Naive B cell (primary cell): ENCODE measurements around the gene RAPGEF4. TPM values are rescaled to one million over a fixed set of nuclear protein-coding genes. Genes with fewer than 3 reads are reported as not detected.

Experiments used
- ATAC-seq, 2 donors: fragments of 150-1000 bp; cut with Tn5 transposase; 2 replicates each; pipeline ENCODE4 v1.10.0; 2021; ENCODE audit warnings: low read depth in 2 of 2, mild to moderate bottlenecking in 2 of 2, moderate library complexity in 2 of 2
- DNase-seq: peaks from one replicate; pipeline ENCODE4 v3.0.0; 2022
- H3K27ac Mint-ChIP-seq, 6 donors: one replicate each; pipeline ENCODE4 v1.8.0; 2020 to 2022; ENCODE audit warnings: mild to moderate bottlenecking in 6 of 6, mixed read lengths in 6 of 6, moderate library complexity in 5 of 6, inconsistent platforms in 2 of 6
- H3K27me3 Mint-ChIP-seq, 3 donors: one replicate each; pipeline ENCODE4 v1.8.0; 2021 to 2022; ENCODE audit warnings: mixed read lengths in 3 of 3, mild to moderate bottlenecking in 1 of 3
- H3K36me3 Mint-ChIP-seq, 2 donors: one replicate each; pipeline ENCODE4 v1.8.0; 2020 to 2022; ENCODE audit warnings: mixed read lengths in 2 of 2, inconsistent platforms in 1 of 2, mild to moderate bottlenecking in 1 of 2
- H3K4me1 Mint-ChIP-seq, 3 donors: one replicate each; pipeline ENCODE4 v1.8.0; 2020 to 2022; ENCODE audit warnings: mixed read lengths in 3 of 3, inconsistent platforms in 1 of 3, mild to moderate bottlenecking in 1 of 3, moderate library complexity in 1 of 3
- H3K4me3 Mint-ChIP-seq, 8 donors: one replicate each; pipeline ENCODE4 v1.8.0; 2020 to 2022; ENCODE audit warnings: mild to moderate bottlenecking in 8 of 8, mixed read lengths in 8 of 8, moderate library complexity in 8 of 8, inconsistent platforms in 2 of 8
- H3K9me3 Mint-ChIP-seq, 7 donors: one replicate each; pipeline ENCODE4 v1.8.0; 2020 to 2022; ENCODE audit warnings: mixed read lengths in 7 of 7, mild to moderate bottlenecking in 5 of 7, inconsistent platforms in 2 of 7, moderate library complexity in 1 of 7
- polyA plus RNA-seq, 6 donors: library from polyadenylated mRNA; unstranded; fragments of 300-500 nt; fragmentation: Illumina TruSeq; gene quantifications; one replicate each; pipeline ENCODE4 v1.2.3, GENCODE V29; 2021; ENCODE audit warnings: low read depth in 6 of 6

The RAPGEF4 gene
- polyA plus RNA-seq, 6 donors from 2014 or later = 0.07 TPM; not detected in 5

DNA sequence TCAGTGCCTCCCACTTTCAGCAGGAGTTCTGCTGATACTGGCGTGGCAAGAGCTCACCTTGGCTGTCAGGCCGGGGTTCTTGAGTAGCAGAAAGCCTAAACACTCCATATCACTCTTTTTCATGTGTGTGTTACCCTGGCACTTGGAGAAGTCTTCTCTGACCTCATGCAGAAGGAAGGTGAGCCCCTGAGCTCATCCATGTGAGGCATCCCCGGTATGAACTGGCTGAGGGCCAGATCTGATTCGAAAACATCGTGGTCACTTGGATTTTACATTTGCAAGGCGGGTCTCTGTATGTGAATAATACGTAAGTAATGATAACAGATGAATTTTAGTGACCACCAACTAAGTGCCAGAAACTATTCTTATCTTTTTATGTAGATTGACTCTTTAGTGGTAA is 93.6 kb downstream of the RAPGEF4 start:
- Mint-ChIP-seq H3K4me1 (no peaks in the 10 kb centered on the region), H3K9me3 (no peaks in the 10 kb centered on the region), H3K27ac (no peak overlapping the region), H3K27me3 (peaks cover 0 to 13% (median 10%) of the 10 kb centered on the region in 3 donors), H3K4me3 (no peak overlapping the region), H3K36me3 (no peaks in the 10 kb centered on the region)
- ATAC-seq (no peak), DNase-seq (no peak)

DNA sequence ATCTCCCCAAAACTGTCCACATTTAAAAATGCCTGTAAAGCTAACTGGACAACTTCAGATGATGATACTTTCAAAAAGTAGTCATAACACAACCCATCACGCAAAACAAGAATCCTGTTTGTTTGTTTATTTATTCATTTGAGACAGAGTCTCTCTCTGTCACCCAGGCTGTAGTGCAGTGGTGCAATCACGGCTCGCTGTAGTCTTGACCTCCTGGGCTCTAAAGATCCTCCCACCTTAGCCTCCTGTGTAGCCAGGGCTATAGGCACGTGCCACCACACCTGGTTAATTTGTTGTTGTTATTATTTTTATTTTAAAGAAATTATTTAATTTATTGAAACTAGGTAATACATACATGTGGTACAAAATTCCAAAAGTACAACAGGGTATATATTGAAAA is 94.8 kb downstream of the RAPGEF4 start:
- Mint-ChIP-seq H3K27me3 (peaks cover 0 to 16% (median 11%) of the 10 kb centered on the region in 3 donors), H3K4me1 (no peaks in the 10 kb centered on the region), H3K36me3 (no peaks in the 10 kb centered on the region), H3K4me3 (no peak overlapping the region), H3K27ac (no peak overlapping the region), H3K9me3 (no peaks in the 10 kb centered on the region)
- ATAC-seq = no peak
- no peak for DNase-seq

- peaks cover 13 to 28% (median 17%) of the 10 kb centered on the region in 3 donors for H3K27me3 Mint-ChIP-seq
- H3K9me3 Mint-ChIP-seq = no peaks in the 10 kb centered on the region
- no peak for DNase-seq
- ATAC-seq = no peak
- H3K36me3 Mint-ChIP-seq = no peaks in the 10 kb centered on the region
- H3K4me1 Mint-ChIP-seq = no peaks in the 10 kb centered on the region
- H3K27ac Mint-ChIP-seq = no peak overlapping the region
- H3K4me3 Mint-ChIP-seq = no peak overlapping the region
These were observed 98.3 kb downstream of the RAPGEF4 start for GRCh38 chr2:172833898-172834297.

DNA sequence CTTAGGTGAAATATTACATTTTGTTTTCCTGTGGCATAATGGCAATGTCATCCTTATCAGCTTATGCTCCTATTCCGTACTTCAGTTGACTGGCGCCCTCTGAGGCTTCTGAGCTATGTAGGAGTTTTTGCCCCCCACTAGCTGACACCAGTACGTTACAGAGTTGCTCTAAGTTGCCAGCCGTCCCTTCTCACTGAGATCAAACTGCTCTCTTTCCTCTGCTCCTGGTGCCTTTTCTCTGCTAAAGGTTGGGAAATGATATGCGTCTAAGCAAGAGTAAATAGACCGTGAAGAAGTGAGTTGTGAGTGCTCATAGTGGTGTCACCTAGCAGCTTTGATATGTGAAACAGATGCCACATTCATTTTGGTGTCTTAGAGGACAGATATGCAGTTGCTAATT is 99.2 kb downstream of the RAPGEF4 start:
- Mint-ChIP-seq H3K36me3 (no peaks in the 10 kb centered on the region), H3K4me1 (no peaks in the 10 kb centered on the region), H3K4me3 (no peak overlapping the region), H3K27me3 (peaks cover 13 to 28% (median 17%) of the 10 kb centered on the region in 3 donors), H3K27ac (no peak overlapping the region), H3K9me3 (no peaks in the 10 kb centered on the region)
- ATAC-seq (no peak), DNase-seq (no peak)

DNA sequence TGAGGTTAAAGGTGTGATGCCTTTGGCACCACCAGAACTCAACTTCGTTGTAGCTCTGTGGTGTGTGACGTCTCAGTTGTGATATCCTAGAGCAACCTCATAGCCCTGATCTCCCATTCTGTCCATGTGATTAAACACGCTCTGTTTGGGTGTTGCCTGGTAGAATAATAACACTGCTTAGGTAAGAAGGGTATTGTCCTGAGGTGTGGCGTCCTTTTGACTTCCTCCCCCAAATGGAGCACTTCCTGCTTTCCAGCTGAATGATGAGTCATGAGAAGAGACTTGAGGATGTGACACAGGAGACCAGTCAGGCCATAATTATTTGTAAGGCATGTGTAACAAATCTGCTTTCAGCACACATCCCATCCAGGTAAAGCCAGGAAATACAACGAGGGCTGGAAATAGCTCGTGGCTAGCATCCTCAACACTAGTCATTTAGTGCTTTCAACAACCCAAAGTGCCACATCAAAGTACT is 100.7 kb downstream of the RAPGEF4 start:
- DNase-seq = no peak
- no peak for ATAC-seq
- Mint-ChIP-seq H3K27ac (no peak overlapping the region), H3K36me3 (no peaks in the 10 kb centered on the region), H3K9me3 (no peaks in the 10 kb centered on the region), H3K4me1 (no peaks in the 10 kb centered on the region), H3K27me3 (peaks cover 17 to 28% (median 24%) of the 10 kb centered on the region in 3 donors), H3K4me3 (no peak overlapping the region)

- H3K4me3 Mint-ChIP-seq = no peak overlapping the region
- H3K4me1 Mint-ChIP-seq = no peaks in the 10 kb centered on the region
- H3K27me3 Mint-ChIP-seq = peaks cover 17 to 28% (median 24%) of the 10 kb centered on the region in 3 donors
- ATAC-seq (no peak), DNase-seq (no peak)
- no peaks in the 10 kb centered on the region for H3K9me3 Mint-ChIP-seq
- no peak overlapping the region for H3K27ac Mint-ChIP-seq
- no peaks in the 10 kb centered on the region for H3K36me3 Mint-ChIP-seq
These were observed 101.2 kb downstream of the RAPGEF4 start for GRCh38 chr2:172836827-172837226.

DNA sequence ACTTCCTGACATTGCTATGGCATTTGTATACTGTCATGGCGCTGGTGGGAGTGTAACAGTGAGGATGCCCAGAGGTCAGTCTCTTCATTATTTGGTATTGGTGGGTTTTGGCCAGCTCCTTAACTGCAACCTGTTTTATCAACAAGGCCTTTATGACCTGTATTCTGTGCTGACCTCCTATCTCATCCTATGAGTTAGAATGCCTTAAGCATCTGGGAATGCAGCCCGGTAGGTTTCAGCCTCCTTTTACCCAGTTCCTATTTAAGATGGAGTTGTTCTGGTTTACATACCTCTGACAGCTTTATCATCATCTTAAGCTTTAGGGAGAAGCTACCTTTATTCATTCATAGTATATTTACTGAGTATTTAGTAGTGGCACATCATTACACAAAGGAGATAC is 103.8 kb downstream of the RAPGEF4 start:
- H3K27me3 Mint-ChIP-seq = peaks cover 17 to 21% (median 18%) of the 10 kb centered on the region in 3 donors
- H3K4me1 Mint-ChIP-seq = no peaks in the 10 kb centered on the region
- no peak overlapping the region for H3K4me3 Mint-ChIP-seq
- no peak for ATAC-seq
- DNase-seq = no peak
- H3K9me3 Mint-ChIP-seq = no peaks in the 10 kb centered on the region
- no peak overlapping the region for H3K27ac Mint-ChIP-seq
- no peaks in the 10 kb centered on the region for H3K36me3 Mint-ChIP-seq

DNA sequence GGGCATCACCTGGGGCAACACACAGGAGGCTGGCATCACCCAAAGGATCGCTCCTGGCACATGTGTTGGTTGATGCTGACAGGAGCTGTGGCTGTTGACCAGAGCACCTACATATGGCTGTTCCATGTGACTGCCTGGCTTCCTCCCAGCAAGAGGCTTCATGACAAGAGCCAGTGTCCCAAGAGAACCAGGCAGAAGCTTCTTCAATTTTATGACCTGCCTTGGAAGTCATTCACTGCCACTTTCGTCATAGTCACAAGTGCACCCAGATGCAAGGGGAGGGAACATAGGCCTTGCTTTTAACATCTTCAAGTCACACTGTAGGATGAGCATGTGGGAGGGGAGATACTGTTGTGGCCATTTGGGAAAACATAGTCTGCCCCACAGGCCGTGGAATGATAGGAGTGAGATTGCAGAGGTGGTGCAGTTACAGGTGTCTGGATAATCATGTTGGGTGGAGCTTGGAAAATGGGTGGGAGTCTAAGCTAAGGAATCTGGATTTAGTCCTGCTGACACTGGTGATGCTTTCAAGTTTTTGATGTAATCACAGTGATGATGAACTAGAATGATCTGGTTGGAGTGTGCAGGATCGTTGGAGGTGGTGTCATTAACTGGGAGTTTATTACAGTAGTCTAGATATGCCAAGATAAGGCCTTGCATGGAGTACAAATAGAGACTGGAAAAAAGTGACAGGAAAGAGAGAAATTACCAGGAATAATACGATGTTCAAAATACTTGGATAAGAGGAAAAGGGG is 107.0 kb downstream of the RAPGEF4 start:
- no peak overlapping the region for H3K4me3 Mint-ChIP-seq
- no peaks in the 10 kb centered on the region for H3K4me1 Mint-ChIP-seq
- no peak overlapping the region for H3K27ac Mint-ChIP-seq
- no peaks in the 10 kb centered on the region for H3K9me3 Mint-ChIP-seq
- ATAC-seq = no peak
- no peak for DNase-seq
- peaks cover 2 to 11% (median 3%) of the 10 kb centered on the region in 3 donors for H3K27me3 Mint-ChIP-seq
- no peaks in the 10 kb centered on the region for H3K36me3 Mint-ChIP-seq

DNA sequence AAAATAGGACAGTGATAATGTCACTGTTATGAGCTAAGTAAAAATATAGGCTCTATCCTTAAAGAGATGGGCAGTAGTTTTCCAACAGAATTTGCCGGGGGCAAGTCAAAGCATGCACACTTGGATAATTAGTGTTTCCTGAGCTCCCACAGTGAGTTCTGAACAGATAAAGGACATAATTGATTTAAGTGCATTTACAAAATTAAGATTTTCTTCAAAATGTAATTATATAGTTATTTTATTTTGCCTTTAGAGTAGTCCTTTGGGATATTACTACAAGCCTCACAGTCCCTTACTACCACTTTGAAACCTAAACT is 107.6 kb downstream of the RAPGEF4 start:
- Mint-ChIP-seq H3K9me3 (no peaks in the 10 kb centered on the region), H3K27me3 (peaks cover 0 to 11% (median 0%) of the 10 kb centered on the region in 3 donors)

DNA sequence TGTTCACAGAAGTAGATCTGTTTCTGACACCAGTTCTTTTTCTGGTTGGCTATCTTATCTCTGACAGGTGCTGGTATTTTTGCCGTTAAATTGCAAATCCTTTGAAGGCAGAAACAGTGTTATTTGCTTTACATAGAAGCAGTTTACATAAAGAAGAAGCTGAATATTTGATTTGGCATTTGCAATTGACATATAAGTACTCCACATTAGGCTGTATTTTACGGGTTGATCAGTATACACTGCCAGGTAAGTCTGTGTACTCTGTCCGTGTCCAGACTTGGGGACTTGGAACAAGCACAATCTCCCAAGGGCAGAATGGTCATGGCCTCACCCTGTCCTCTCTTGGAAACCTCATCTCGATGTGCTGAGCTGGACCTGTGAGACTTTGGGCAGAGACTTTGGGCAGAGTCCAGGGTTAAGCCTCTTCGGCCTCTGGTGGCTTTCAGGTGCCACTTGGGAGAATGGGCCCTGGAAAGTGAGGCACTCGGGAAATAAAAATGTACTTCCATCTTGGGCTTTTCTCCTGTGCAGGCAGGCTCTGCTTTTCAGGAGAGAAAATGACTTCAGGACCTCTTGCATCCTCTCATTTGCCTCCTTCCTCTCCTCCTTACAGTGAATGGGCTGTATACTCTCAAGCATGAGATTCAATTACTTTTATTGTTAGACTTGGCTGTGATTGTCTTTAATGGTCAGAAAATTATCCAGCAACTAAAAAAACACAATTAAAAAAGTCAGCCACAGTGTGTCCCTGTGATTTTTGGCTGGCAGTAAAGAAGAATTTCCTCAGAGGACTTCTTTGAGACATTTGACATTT is 108.5 kb downstream of the RAPGEF4 start:
- Mint-ChIP-seq H3K9me3 (no peaks in the 10 kb centered on the region), H3K27ac (no peak overlapping the region), H3K36me3 (no peaks in the 10 kb centered on the region), H3K4me3 (no peak overlapping the region), H3K4me1 (no peaks in the 10 kb centered on the region), H3K27me3 (peaks cover 0 to 11% (median 0%) of the 10 kb centered on the region in 3 donors)
- DNase-seq = no peak
- ATAC-seq = no peak

More for the DNA sequence above, 107.6 kb downstream of the RAPGEF4 start:
- no peak for DNase-seq
- no peak overlapping the region for H3K27ac Mint-ChIP-seq
- no peak overlapping the region for H3K4me3 Mint-ChIP-seq
- no peaks in the 10 kb centered on the region for H3K36me3 Mint-ChIP-seq
- no peak for ATAC-seq
- H3K4me1 Mint-ChIP-seq = no peaks in the 10 kb centered on the region

GRCh38 chr2:172845028-172845630 is 109.5 kb downstream of the RAPGEF4 start:
- H3K27ac Mint-ChIP-seq = no peak overlapping the region
- no peaks in the 10 kb centered on the region for H3K36me3 Mint-ChIP-seq
- H3K4me1 Mint-ChIP-seq = no peaks in the 10 kb centered on the region
- H3K9me3 Mint-ChIP-seq = no peaks in the 10 kb centered on the region
- ATAC-seq = no peak
- peaks cover 0 to 9% (median 0%) of the 10 kb centered on the region in 3 donors for H3K27me3 Mint-ChIP-seq
- H3K4me3 Mint-ChIP-seq = no peak overlapping the region
- no peak for DNase-seq

DNA sequence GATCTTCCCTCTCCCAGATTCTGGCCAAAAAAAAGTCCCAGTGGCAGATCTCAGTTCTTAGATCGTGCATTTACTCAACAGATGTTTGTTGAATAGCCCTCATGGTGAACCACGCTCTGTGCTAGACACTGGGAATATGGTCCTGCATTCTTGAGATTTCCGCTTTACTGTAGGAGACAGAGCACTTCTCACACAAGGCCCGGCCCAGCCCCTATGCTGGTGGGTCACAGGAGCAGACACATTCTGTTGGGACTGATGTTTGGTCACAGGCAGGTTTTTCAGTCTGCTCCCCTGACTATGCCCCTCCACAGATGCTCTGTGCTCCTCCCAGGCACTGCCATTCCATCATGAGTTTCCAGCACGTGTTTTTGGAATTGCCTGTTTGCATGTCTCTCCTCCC is 110.9 kb downstream of the RAPGEF4 start:
- no peak overlapping the region for H3K4me3 Mint-ChIP-seq
- H3K27me3 Mint-ChIP-seq = peaks cover 0 to 8% (median 0%) of the 10 kb centered on the region in 3 donors
- DNase-seq = no peak
- peaks cover 0 to 6% of the 10 kb centered on the region in 2 donors for H3K36me3 Mint-ChIP-seq
- H3K9me3 Mint-ChIP-seq = peaks cover 0 to 7% (median 5%) of the 10 kb centered on the region in 7 donors
- H3K27ac Mint-ChIP-seq = peak overlapping the region in 1 of 6 donors; percentile 1
- ATAC-seq = no peak
- H3K4me1 Mint-ChIP-seq = no peaks in the 10 kb centered on the region

DNA sequence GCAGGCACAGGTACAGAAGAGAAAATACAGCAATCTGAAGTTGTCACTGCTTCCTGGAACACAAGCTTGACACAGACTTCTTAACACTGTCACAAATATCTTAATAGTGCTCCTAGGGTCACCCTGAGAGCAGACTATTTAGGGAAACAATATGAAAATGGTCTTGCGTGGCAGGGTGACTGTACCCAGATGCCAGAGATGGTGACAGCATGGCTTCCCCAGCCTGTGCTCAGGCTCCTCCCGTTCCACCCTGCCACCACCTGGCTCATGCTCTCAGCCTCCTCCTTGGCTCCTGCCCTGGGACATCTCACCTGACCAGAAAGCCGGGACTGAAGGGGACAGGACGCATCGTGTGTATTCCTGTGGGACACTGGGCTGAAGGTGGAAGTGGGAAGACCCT is 111.5 kb downstream of the RAPGEF4 start:
- ATAC-seq (no peak), DNase-seq (no peak)
- Mint-ChIP-seq H3K4me3 (no peak overlapping the region), H3K36me3 (peaks cover 0 to 6% of the 10 kb centered on the region in 2 donors), H3K9me3 (peaks cover 0 to 14% (median 7%) of the 10 kb centered on the region in 7 donors), H3K4me1 (no peaks in the 10 kb centered on the region), H3K27me3 (peaks cover 0 to 8% (median 0%) of the 10 kb centered on the region in 3 donors), H3K27ac (no peak overlapping the region)
